Activated effector memory CD4-positive, alpha-beta T cell treated with anti-CD3 and anti-CD28 coated beads, Interleukin-2, amount 50 U/mL, for 16 hours (primary cell): ENCODE measurements around the gene DCX.

Experiments used
- DNase-seq: peaks from one replicate; pipeline ENCODE4 v3.0.0-alpha.2; 2020

The DCX gene

GRCh38 chrX:111411983-111412382, at the start of gene DCX:
TSS of gene DCX (minus strand) at chrX:111412192. CDS start at chrX:111410398, 1,794 bp downstream.
- no peak for DNase-seq

GRCh38 chrX:111460607-111461006, 48.6 kb upstream of the DCX start:
- DNase-seq, result no peak

DNA sequence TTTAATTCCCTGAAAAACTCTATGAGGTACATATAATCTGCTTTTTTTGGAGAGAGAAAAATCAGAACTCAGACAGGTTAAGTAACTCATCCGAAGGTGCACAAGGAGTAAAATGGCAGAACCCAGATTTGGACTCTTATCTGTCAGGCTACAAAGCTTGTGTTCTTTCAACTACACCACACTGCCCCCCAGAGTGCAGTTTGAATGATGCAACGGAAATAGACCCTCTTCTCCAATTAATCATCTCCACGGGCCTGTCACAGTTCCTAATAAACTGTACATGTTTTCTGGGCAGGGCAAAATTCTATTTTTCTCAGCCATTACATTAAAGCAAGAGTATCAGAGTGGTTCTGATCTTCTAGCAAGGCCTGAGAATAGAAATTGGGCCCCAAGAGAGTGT, 35.3 kb upstream of the DCX start:
- no peak for DNase-seq

GRCh38 chrX:111445485-111445884, 33.5 kb upstream of the DCX start:
- DNase-seq, result no peak

DNA sequence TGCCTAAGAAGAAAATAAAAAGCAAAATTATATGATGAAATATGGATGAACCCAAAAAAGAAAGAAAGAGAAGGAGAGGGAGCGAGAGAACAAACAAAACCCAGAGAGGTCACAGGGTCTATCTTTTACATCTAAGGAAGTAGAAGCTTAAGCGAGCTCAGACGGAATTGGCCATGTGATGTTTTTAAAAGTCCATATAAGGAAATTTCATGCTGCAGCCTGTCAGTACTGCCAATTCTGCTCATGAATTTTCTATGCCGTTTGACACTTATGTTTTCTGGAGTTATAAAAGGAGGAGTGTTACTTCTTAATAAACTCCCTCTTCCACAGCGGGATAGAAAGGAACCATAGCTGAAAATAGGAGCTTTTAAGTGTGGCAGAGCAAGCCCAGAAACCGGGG, 32.9 kb upstream of the DCX start:
- DNase-seq, result no peak

GRCh38 chrX:111443946-111444345, 32.0 kb upstream of the DCX start:
- DNase-seq, result no peak

GRCh38 chrX:111442791-111443190, 30.8 kb upstream of the DCX start:
- no peak for DNase-seq

GRCh38 chrX:111435469-111435868, 23.5 kb upstream of the DCX start:
- no peak for DNase-seq

- no peak for DNase-seq
Observed at GRCh38 chrX:111431001-111431400, 19.0 kb upstream of the DCX start.

DNA sequence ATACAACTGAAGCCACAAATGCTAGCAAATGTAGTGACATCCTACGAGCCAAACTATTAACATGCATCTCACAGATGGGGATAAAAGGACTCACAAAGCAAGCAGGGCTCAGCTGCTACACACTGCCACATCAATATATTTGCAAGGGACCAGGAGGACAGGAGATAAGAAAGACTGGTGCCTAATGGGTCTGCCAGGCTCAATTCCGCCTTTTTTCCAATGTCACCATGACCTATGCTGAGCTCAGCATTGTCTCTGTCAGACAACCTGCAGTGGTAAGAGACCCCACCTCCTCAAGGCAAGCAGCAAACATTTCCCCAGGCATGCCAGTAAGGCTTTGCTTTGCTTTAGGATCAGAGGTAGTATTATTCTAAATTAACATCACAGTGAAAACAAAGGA, 435 bp downstream of the DCX start:
- no peak for DNase-seq

DNA sequence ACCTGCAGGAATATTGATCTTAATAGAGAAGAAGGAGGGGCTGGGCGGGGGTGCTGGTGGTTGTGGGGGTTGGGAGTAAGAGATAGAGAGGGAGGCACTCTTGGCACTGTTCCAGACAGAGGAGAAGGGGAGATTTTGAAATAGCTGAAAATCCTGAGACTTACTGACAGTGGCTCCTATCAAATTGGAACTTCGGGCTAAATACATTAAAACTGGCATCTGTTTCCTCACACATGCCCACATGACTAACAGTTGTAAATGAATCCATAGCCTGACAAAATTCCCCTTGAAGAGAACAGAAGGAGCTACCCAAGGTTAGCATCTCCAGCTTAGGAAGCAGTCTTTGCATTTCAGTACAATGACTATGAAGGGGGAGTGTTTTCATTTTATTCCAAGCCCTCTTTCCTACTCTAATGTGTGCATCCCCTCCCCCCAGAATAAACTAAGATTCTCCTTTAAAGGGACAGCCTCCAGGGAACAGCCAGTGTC, 1.4 kb downstream of the DCX start:
- no peak for DNase-seq

- no peak for DNase-seq
Observed at GRCh38 chrX:111409326-111409725, 2.7 kb downstream of the DCX start.

- no peak for DNase-seq
Observed at GRCh38 chrX:111407948-111408347, 4.0 kb downstream of the DCX start.

GRCh38 chrX:111402344-111402743, 9.6 kb downstream of the DCX start:
- no peak for DNase-seq

DNA sequence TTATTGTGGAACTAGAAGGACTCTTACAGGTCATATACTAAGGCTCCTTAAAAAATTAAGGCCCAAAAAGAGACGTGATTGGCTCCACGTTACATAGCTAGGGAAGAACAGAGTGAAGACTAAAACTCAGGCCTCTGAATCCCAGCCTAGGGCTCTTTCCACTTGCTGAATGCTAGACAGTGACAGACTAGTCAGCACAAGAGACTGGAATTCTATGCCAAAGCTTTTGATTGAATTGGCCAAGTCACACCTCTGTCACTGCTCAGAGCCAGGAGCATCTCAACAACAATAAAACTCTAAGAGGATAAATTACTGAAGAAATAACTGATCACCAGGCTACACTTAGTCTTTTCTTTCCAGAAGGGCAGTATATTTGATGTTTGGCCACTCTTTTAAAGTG, 16.8 kb downstream of the DCX start:
- DNase-seq, result no peak

DNA sequence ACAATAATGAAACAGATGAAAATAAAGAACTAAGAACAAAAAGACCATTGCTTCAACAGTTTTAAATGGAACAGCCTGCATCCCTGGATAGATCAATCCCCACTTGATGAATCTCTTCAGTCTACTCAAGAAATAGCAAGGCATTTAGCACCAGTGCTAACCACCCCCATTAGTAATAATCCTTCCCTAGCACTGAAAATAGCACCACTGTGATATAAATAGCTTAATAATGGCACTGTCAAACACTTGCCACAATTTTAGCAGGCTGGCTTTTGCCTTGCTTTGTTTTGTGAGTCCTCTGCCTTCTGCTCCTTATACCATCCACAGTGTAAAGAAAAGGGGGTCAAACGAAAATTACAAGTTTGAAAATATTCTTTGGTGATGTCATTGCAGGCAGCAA, 17.4 kb downstream of the DCX start:
- DNase-seq, result no peak

DNA sequence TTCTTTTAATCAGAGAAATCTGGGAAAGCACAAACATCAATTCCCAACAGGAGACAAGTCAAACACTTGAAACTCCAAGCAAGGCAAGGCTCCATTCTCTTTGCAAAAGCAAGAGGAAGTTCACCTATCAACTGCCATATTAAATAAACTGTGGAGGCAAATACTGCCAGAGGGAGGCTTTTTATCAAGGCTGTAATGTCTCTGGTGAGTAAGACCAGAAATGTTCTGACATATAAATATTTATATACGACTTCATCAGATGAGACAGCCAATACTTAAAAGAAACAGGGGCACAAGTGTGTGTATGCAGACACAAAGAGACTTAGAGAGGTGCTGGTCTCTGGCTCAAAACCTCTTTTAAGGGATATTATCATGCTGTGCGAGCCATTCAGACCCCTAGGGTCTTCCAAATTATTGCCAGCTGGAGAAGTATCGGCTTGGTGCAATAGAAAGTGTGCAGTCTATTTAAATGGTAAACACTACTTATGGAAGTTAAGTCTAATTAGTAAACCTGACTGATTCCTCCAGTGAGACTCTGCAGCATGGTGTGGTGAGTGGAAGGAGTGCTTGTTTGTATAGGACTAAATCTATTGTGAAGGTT, 24.4 kb downstream of the DCX start:
- DNase-seq, result no peak

GRCh38 chrX:111386615-111387233, 25.3 kb downstream of the DCX start:
- DNase-seq, result no peak

DNA sequence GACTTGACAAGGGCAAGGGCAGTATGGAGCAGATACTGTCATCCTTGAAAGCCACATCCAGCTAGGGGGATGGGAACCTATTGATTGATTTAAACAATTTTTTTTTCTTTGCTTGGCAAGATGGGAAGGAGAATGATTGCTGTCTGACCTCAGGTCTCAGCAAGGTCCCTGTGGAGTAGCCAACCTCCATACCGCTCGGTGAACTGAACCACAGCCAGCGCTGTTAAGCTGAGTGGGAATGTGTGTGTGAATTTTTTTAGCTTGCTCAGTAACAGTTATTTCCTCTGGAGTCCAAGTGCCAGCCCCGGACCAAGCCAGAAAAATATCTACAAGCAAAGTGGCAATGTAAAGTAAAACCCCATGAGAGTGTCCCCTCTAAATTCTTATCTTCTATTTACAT, 25.9 kb downstream of the DCX start:
- no peak for DNase-seq

DNA sequence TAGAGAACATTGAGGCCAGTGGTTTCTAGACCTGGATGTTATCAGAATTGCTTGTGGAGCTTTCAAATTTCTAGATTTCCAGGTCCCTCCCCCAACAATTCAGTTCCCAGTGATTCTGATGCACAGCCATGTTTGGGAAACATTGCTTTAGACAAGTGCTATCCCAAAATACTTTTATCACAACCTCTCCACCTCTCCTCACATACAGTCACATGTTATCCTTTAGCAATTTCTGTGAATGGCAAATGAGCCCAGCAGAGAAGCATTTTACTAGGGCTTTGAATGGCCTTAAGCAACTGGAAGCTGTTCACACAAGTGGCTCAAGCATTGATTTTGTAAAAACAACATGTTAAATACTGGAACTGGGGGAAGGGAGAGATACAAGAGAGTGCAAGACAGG, 29.7 kb downstream of the DCX start:
- no peak for DNase-seq

GRCh38 chrX:111376897-111377578, 35.0 kb downstream of the DCX start:
- DNase-seq, result no peak

GRCh38 chrX:111376486-111376885, 35.5 kb downstream of the DCX start:
- DNase-seq, result no peak

DNA sequence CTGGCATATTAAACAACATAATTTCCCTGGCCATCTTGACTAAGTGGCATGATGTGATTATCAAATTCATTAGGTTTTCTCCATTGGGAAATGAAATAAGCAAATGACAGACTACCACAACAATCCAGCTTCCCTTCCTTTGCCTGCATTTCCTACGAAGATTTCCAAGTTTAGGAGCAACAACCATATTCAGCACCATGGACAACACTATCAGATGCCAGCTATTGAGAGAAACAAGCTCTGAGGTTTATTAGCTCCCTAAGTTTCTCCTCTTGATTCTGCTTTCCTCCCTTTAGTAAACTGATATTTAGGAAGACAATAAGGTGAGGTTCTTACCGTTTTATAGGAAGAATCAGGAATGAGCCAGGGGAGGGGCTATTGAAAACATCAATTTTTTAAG, 36.2 kb downstream of the DCX start:
- no peak for DNase-seq

DNA sequence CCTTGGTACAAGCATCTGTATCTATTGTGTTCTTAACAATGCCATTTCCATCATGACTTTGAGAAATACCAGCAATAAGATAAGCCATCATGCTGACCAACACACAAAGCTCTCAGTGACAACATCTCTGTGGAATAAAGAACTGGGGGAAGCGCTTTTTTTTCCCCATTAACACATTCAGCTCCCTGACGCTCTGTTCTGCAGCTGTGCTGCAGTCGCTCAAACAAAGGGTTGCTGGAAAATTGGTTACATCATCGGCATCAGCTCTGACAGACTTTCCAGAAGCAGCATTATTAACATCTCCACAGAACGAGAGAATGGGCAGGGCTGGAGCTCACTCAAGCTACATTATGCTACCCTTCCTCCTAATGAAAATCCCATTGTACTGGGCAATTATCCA, 39.9 kb downstream of the DCX start:
- DNase-seq, result no peak
